Activated naive CD8-positive, alpha-beta T cell (primary cell): Measurements from ENCODE around the gene ZFYVE1.
"Not testable (repeated sequence)": the region's sequence is repeated elsewhere in the genome, so short reads cannot be mapped to it uniquely, and the experiment has no call there.

Source experiments
- H3K27ac Mint-ChIP-seq: one replicate; pipeline ENCODE4 v1.8.0; 2021; ENCODE audit warnings: mixed read lengths
- H3K27me3 Mint-ChIP-seq: one replicate; pipeline ENCODE4 v1.8.0; 2021; ENCODE audit warnings: mixed read lengths
- H3K36me3 Mint-ChIP-seq: one replicate; pipeline ENCODE4 v1.8.0; 2021; ENCODE audit warnings: mixed read lengths
- H3K4me1 Mint-ChIP-seq: one replicate; pipeline ENCODE4 v1.8.0; 2021; ENCODE audit warnings: low read depth, mixed read lengths
- H3K4me3 Mint-ChIP-seq: one replicate; pipeline ENCODE4 v1.8.0; 2021; ENCODE audit warnings: mild to moderate bottlenecking, mixed read lengths
- H3K9me3 Mint-ChIP-seq: one replicate; pipeline ENCODE4 v1.8.0; 2021; ENCODE audit warnings: low read depth, mixed read lengths

ZFYVE1 gene

GRCh38 chr14:72957213-72957612 lies 69.7 kb downstream of the ZFYVE1 start:
- no peaks in the 10 kb centered on the region for H3K4me1 Mint-ChIP-seq
- no peak overlapping the region for H3K4me3 Mint-ChIP-seq
- H3K9me3 Mint-ChIP-seq = no peaks in the 10 kb centered on the region
- H3K27ac Mint-ChIP-seq = no peak overlapping the region
- peaks cover 7% of the 10 kb centered on the region for H3K36me3 Mint-ChIP-seq
- no peaks in the 10 kb centered on the region for H3K27me3 Mint-ChIP-seq

GRCh38 chr14:72956741-72957140 lies 70.2 kb downstream of the ZFYVE1 start:
- H3K27me3 Mint-ChIP-seq, H3K9me3 Mint-ChIP-seq, H3K36me3 Mint-ChIP-seq, H3K4me1 Mint-ChIP-seq, H3K27ac Mint-ChIP-seq, H3K4me3 Mint-ChIP-seq: not testable (repeated sequence)

GRCh38 chr14:72952171-72952570 lies 74.7 kb downstream of the ZFYVE1 start:
- Mint-ChIP-seq H3K9me3 (no peaks in the 10 kb centered on the region), H3K36me3 (peaks cover 9% of the 10 kb centered on the region), H3K4me3 (no peak overlapping the region), H3K27ac (no peak overlapping the region), H3K27me3 (no peaks in the 10 kb centered on the region), H3K4me1 (peaks cover 10% of the 10 kb centered on the region)

GRCh38 chr14:72948481-72949138 lies 78.3 kb downstream of the ZFYVE1 start:
- no peak overlapping the region for H3K27ac Mint-ChIP-seq
- peaks cover 11% of the 10 kb centered on the region for H3K36me3 Mint-ChIP-seq
- H3K9me3 Mint-ChIP-seq = no peaks in the 10 kb centered on the region
- no peak overlapping the region for H3K4me3 Mint-ChIP-seq
- peaks cover 10% of the 10 kb centered on the region for H3K4me1 Mint-ChIP-seq
- H3K27me3 Mint-ChIP-seq = no peaks in the 10 kb centered on the region

- Mint-ChIP-seq H3K27ac (peak overlapping the region; percentile 31), H3K4me1 (peaks cover 10% of the 10 kb centered on the region), H3K4me3 (no peak overlapping the region), H3K27me3 (no peaks in the 10 kb centered on the region), H3K9me3 (no peaks in the 10 kb centered on the region), H3K36me3 (peaks cover 11% of the 10 kb centered on the region)
These were observed 79.3 kb downstream of the ZFYVE1 start for GRCh38 chr14:72947366-72948160.

GRCh38 chr14:72946491-72946890 lies 80.4 kb downstream of the ZFYVE1 start:
- Mint-ChIP-seq H3K27ac (no peak overlapping the region), H3K36me3 (peaks cover 16% of the 10 kb centered on the region), H3K9me3 (no peaks in the 10 kb centered on the region), H3K4me3 (no peak overlapping the region), H3K27me3 (no peaks in the 10 kb centered on the region), H3K4me1 (peaks cover 10% of the 10 kb centered on the region)

GRCh38 chr14:72945356-72946027 lies 81.4 kb downstream of the ZFYVE1 start:
- Mint-ChIP-seq H3K27me3 (no peaks in the 10 kb centered on the region), H3K36me3 (peaks cover 13% of the 10 kb centered on the region), H3K9me3 (no peaks in the 10 kb centered on the region), H3K27ac (no peak overlapping the region), H3K4me1 (peaks cover 10% of the 10 kb centered on the region), H3K4me3 (no peak overlapping the region)

GRCh38 chr14:72943876-72944430 lies 83.0 kb downstream of the ZFYVE1 start:
- no peaks in the 10 kb centered on the region for H3K9me3 Mint-ChIP-seq
- H3K36me3 Mint-ChIP-seq = peaks cover 12% of the 10 kb centered on the region
- no peak overlapping the region for H3K4me3 Mint-ChIP-seq
- H3K4me1 Mint-ChIP-seq = peaks cover 10% of the 10 kb centered on the region
- no peak overlapping the region for H3K27ac Mint-ChIP-seq
- H3K27me3 Mint-ChIP-seq = no peaks in the 10 kb centered on the region

GRCh38 chr14:72942934-72943333 lies 84.0 kb downstream of the ZFYVE1 start:
- H3K9me3 Mint-ChIP-seq = no peaks in the 10 kb centered on the region
- no peak overlapping the region for H3K4me3 Mint-ChIP-seq
- H3K4me1 Mint-ChIP-seq = peaks cover 11% of the 10 kb centered on the region
- no peak overlapping the region for H3K27ac Mint-ChIP-seq
- peaks cover 12% of the 10 kb centered on the region for H3K36me3 Mint-ChIP-seq
- H3K27me3 Mint-ChIP-seq = no peaks in the 10 kb centered on the region

- H3K9me3 Mint-ChIP-seq = no peaks in the 10 kb centered on the region
- no peak overlapping the region for H3K4me3 Mint-ChIP-seq
- H3K27me3 Mint-ChIP-seq = no peaks in the 10 kb centered on the region
- H3K36me3 Mint-ChIP-seq = peaks cover 19% of the 10 kb centered on the region
- H3K4me1 Mint-ChIP-seq = peaks cover 18% of the 10 kb centered on the region
- H3K27ac Mint-ChIP-seq = no peak overlapping the region
These were observed 85.5 kb downstream of the ZFYVE1 start for GRCh38 chr14:72941286-72941985.

- H3K27ac Mint-ChIP-seq = no peak overlapping the region
- H3K27me3 Mint-ChIP-seq = no peaks in the 10 kb centered on the region
- H3K9me3 Mint-ChIP-seq = no peaks in the 10 kb centered on the region
- H3K4me3 Mint-ChIP-seq = no peak overlapping the region
- H3K4me1 Mint-ChIP-seq = peaks cover 23% of the 10 kb centered on the region
- H3K36me3 Mint-ChIP-seq = peaks cover 21% of the 10 kb centered on the region
These were observed 87.3 kb downstream of the ZFYVE1 start for GRCh38 chr14:72939630-72940029.

- Mint-ChIP-seq H3K36me3 (peaks cover 16% of the 10 kb centered on the region), H3K27me3 (no peaks in the 10 kb centered on the region), H3K27ac (no peak overlapping the region)
These were observed 94.0 kb downstream of the ZFYVE1 start for GRCh38 chr14:72932893-72933292.

GRCh38 chr14:72929316-72930080 lies 97.4 kb downstream of the ZFYVE1 start:
- Mint-ChIP-seq H3K4me1 (peaks cover 22% of the 10 kb centered on the region), H3K4me3 (no peak overlapping the region), H3K27ac (no peak overlapping the region), H3K27me3 (no peaks in the 10 kb centered on the region), H3K36me3 (peaks cover 7% of the 10 kb centered on the region), H3K9me3 (no peaks in the 10 kb centered on the region)

More at GRCh38 chr14:72932893-72933292, 94.0 kb downstream of the ZFYVE1 start:
- Mint-ChIP-seq H3K9me3 (no peaks in the 10 kb centered on the region), H3K4me1 (peaks cover 34% of the 10 kb centered on the region), H3K4me3 (no peak overlapping the region)

GRCh38 chr14:72928872-72929271 lies 98.0 kb downstream of the ZFYVE1 start:
- Mint-ChIP-seq H3K27me3 (no peaks in the 10 kb centered on the region), H3K4me1 (peaks cover 22% of the 10 kb centered on the region), H3K9me3 (no peaks in the 10 kb centered on the region), H3K27ac (no peak overlapping the region), H3K36me3 (peaks cover 7% of the 10 kb centered on the region), H3K4me3 (no peak overlapping the region)
